Body of pancreas (tissue), 4 donors: ENCODE results near the gene ADAMTSL1.

Experiments used
- POLR2A ChIP-seq, 3 donors: fragments of 450-650 bp; IDR thresholded peaks; one replicate each; pipeline ENCODE4 v1.6.1; 2016; ENCODE audit warnings: antibody characterized with exemption in 3 of 3, mild to moderate bottlenecking in 2 of 3
- TF ChIP-seq, protein P1 (sequence below), 7 experiments: fragments of 450-650 bp in 4 of 7; fragments of 200-600 bp in 3 of 7; sonication (generic) in 3 of 7; IDR thresholded peaks; one replicate each; pipeline ENCODE4 v1.5.1; 2016 to 2019; ENCODE audit warnings: antibody characterized with exemption in 7 of 7

DNA sequence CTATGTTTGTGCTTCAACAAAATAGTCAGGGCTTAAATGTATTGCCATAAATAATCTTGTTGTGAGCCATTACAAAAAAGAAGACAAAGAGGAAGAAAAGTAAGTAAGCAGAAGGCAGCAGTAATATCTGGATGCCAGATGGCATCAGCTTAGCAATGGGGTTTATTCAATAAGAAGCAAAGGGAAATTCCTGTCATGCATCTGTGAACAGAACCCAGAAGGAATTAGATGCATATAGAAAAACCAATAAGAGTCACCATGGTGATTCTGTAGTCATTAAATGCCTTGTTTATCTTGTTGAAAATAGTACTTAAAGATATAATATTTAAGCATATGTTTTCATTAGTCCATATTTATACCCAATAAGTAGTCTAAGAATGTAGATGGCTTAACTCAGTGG, 216.0 kb downstream of the ADAMTSL1 start:
- TF ChIP-seq, protein P1, sequence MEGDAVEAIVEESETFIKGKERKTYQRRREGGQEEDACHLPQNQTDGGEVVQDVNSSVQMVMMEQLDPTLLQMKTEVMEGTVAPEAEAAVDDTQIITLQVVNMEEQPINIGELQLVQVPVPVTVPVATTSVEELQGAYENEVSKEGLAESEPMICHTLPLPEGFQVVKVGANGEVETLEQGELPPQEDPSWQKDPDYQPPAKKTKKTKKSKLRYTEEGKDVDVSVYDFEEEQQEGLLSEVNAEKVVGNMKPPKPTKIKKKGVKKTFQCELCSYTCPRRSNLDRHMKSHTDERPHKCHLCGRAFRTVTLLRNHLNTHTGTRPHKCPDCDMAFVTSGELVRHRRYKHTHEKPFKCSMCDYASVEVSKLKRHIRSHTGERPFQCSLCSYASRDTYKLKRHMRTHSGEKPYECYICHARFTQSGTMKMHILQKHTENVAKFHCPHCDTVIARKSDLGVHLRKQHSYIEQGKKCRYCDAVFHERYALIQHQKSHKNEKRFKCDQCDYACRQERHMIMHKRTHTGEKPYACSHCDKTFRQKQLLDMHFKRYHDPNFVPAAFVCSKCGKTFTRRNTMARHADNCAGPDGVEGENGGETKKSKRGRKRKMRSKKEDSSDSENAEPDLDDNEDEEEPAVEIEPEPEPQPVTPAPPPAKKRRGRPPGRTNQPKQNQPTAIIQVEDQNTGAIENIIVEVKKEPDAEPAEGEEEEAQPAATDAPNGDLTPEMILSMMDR (IDR thresholded peaks at IDR 0.05): no peak
- no peak for TF ChIP-seq POLR2A (IDR thresholded peaks at IDR 0.05)
